Ectodermal cell (in vitro differentiated cells): Measurements from ENCODE around the gene CDKAL1.

ENCODE experiments used
- H3K27ac ChIP-seq: 2 replicates; pipeline ENCODE4 v1.7.0; 2013; ENCODE audit warnings: mild to moderate bottlenecking, low read depth, low read length; ENCODE audit not compliant: insufficient read depth, poor library complexity, severe bottlenecking
- H3K27me3 ChIP-seq: 2 replicates; pipeline ENCODE4 v1.7.0; 2013; ENCODE audit warnings: mild to moderate bottlenecking, low read length; ENCODE audit not compliant: insufficient read depth, control insufficient read depth, poor library complexity, severe bottlenecking
- H3K36me3 ChIP-seq: one replicate; pipeline ENCODE4 v1.7.0; 2013; ENCODE audit warnings: low read length; ENCODE audit not compliant: control insufficient read depth, insufficient read depth
- H3K4me1 ChIP-seq: one replicate; pipeline ENCODE4 v1.7.0; 2013; ENCODE audit warnings: low read length; ENCODE audit not compliant: control insufficient read depth, insufficient read depth
- H3K4me3 ChIP-seq: 2 replicates; pipeline ENCODE4 v1.7.0; 2013; ENCODE audit warnings: low read depth, low read length, control low read depth; ENCODE audit not compliant: insufficient read depth
- H3K9me3 ChIP-seq: 2 replicates; pipeline ENCODE4 v1.7.0; 2013; ENCODE audit warnings: mild to moderate bottlenecking, low read length, moderate library complexity; ENCODE audit not compliant: control insufficient read depth
- WGBS, 2 experiments: methylation state at CpG; one replicate each; pipeline ENCODE4 v1.1.7; 2013; ENCODE audit warnings: missing lambda C conversion rate in 2 of 2; 5-methylcytosine and 5-hydroxymethylcytosine counted together

CDKAL1 gene

GRCh38 chr6:20686142-20686541 lies 151.9 kb downstream of the CDKAL1 start:
- Histone ChIP-seq H3K4me3 (no peak overlapping the region), H3K27ac (no peak overlapping the region), H3K27me3 (no peaks in the 10 kb centered on the region), H3K9me3 (no peaks in the 10 kb centered on the region), H3K36me3 (no peaks in the 10 kb centered on the region), H3K4me1 (no peaks in the 10 kb centered on the region)
- WGBS, 2 experiments, result 40 to 62% methylated on average over 4 to 5 of the region's 6 CpGs

- no peak overlapping the region for H3K27ac ChIP-seq
- no peaks in the 10 kb centered on the region for H3K9me3 ChIP-seq
- H3K36me3 ChIP-seq, result no peaks in the 10 kb centered on the region
- H3K27me3 ChIP-seq, result no peaks in the 10 kb centered on the region
- WGBS, 2 experiments, result 74 to 95% methylated on average over 2 of the region's 2 CpGs
- H3K4me1 ChIP-seq, result no peaks in the 10 kb centered on the region
- no peak overlapping the region for H3K4me3 ChIP-seq
These were observed 153.2 kb downstream of the CDKAL1 start for GRCh38 chr6:20687494-20687893.

- no peak overlapping the region for H3K4me3 ChIP-seq
These were observed 154.6 kb downstream of the CDKAL1 start for GRCh38 chr6:20688710-20689500.

GRCh38 chr6:20691185-20691584 lies 156.9 kb downstream of the CDKAL1 start:
- no peaks in the 10 kb centered on the region for H3K4me1 ChIP-seq
- no peaks in the 10 kb centered on the region for H3K27me3 ChIP-seq
- H3K36me3 ChIP-seq, result no peaks in the 10 kb centered on the region
- H3K9me3 ChIP-seq, result no peaks in the 10 kb centered on the region
- no peak overlapping the region for H3K27ac ChIP-seq
- 93 to 97% methylated on average over 5 of the region's 5 CpGs for WGBS, 2 experiments
- no peak overlapping the region for H3K4me3 ChIP-seq

More at GRCh38 chr6:20688710-20689500, 154.6 kb downstream of the CDKAL1 start:
- H3K27me3 ChIP-seq, result no peaks in the 10 kb centered on the region
- H3K27ac ChIP-seq, result no peak overlapping the region
- H3K4me1 ChIP-seq, result no peaks in the 10 kb centered on the region
- 87 to 95% methylated on average over 2 to 4 of the region's 4 CpGs for whole genome bisulfite sequencing, 2 experiments
- H3K9me3 ChIP-seq, result no peaks in the 10 kb centered on the region
- H3K36me3 ChIP-seq, result no peaks in the 10 kb centered on the region

- Histone ChIP-seq H3K36me3 (no peaks in the 10 kb centered on the region), H3K4me1 (no peaks in the 10 kb centered on the region), H3K27me3 (no peaks in the 10 kb centered on the region), H3K9me3 (no peaks in the 10 kb centered on the region), H3K4me3 (no peak overlapping the region), H3K27ac (no peak overlapping the region)
These were observed 157.8 kb downstream of the CDKAL1 start for GRCh38 chr6:20692023-20692422.

GRCh38 chr6:20693466-20694063 lies 159.3 kb downstream of the CDKAL1 start:
- Histone ChIP-seq H3K27me3 (no peaks in the 10 kb centered on the region), H3K36me3 (no peaks in the 10 kb centered on the region), H3K4me1 (no peaks in the 10 kb centered on the region), H3K27ac (no peak overlapping the region), H3K4me3 (no peak overlapping the region), H3K9me3 (no peaks in the 10 kb centered on the region)
- 89 to 92% methylated on average over 2 to 4 of the region's 4 CpGs for WGBS, 2 experiments

- H3K27ac ChIP-seq, result no peak overlapping the region
- no peaks in the 10 kb centered on the region for H3K36me3 ChIP-seq
- H3K9me3 ChIP-seq, result no peaks in the 10 kb centered on the region
- no peaks in the 10 kb centered on the region for H3K4me1 ChIP-seq
- no peak overlapping the region for H3K4me3 ChIP-seq
- 96 to 100% methylated on average over 2 to 3 of the region's 3 CpGs for WGBS, 2 experiments
- no peaks in the 10 kb centered on the region for H3K27me3 ChIP-seq
These were observed 162.4 kb downstream of the CDKAL1 start for GRCh38 chr6:20696676-20697075.

- no peak overlapping the region for H3K4me3 ChIP-seq
- H3K4me1 ChIP-seq, result no peaks in the 10 kb centered on the region
- H3K27ac ChIP-seq, result no peak overlapping the region
- no peaks in the 10 kb centered on the region for H3K36me3 ChIP-seq
- no peaks in the 10 kb centered on the region for H3K27me3 ChIP-seq
- WGBS, 2 experiments, result 80 to 94% methylated on average over 1 of the region's 1 CpG
- H3K9me3 ChIP-seq, result no peaks in the 10 kb centered on the region
These were observed 164.4 kb downstream of the CDKAL1 start for GRCh38 chr6:20698675-20699074.

GRCh38 chr6:20699402-20699801 lies 165.1 kb downstream of the CDKAL1 start:
- Histone ChIP-seq H3K36me3 (no peaks in the 10 kb centered on the region), H3K4me1 (peaks cover 2% of the 10 kb centered on the region), H3K27me3 (no peaks in the 10 kb centered on the region), H3K9me3 (no peaks in the 10 kb centered on the region), H3K27ac (no peak overlapping the region), H3K4me3 (no peak overlapping the region)
- 94% methylated on average over 4 of the region's 4 CpGs for WGBS, 2 experiments

GRCh38 chr6:20700375-20700774 lies 166.1 kb downstream of the CDKAL1 start:
- Histone ChIP-seq H3K27me3 (no peaks in the 10 kb centered on the region), H3K4me1 (peaks cover 2% of the 10 kb centered on the region), H3K36me3 (no peaks in the 10 kb centered on the region), H3K27ac (no peak overlapping the region), H3K9me3 (no peaks in the 10 kb centered on the region), H3K4me3 (no peak overlapping the region)
